T-helper 9 cell (primary cell): ENCODE results near the gene GBGT1.
A peak's percentile ranks its signal among the peaks of the same experiment; 100 is the strongest.

ENCODE experiments used
- DNase-seq: peaks from one replicate; pipeline ENCODE4 v3.0.0-alpha.2; 2020

GBGT1 gene

DNA sequence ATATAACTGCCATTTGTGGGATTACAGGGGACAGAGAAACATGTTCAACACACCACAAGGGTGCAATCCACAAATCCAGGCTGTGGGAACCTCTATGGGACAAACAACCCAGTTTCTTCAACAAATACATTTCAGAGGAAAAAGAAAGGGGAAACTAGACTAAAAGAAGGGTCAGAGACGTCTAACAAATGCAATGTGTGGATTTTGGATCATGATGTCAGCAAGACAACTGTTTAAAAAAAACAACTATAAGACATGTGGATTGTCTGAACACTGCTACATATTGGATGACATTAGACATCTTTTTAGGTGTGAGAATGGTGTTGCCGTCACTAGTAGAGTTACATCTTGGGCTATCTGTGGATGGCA is 38.8 kb downstream of the GBGT1 start:
- DNase-seq = no peak

DNA sequence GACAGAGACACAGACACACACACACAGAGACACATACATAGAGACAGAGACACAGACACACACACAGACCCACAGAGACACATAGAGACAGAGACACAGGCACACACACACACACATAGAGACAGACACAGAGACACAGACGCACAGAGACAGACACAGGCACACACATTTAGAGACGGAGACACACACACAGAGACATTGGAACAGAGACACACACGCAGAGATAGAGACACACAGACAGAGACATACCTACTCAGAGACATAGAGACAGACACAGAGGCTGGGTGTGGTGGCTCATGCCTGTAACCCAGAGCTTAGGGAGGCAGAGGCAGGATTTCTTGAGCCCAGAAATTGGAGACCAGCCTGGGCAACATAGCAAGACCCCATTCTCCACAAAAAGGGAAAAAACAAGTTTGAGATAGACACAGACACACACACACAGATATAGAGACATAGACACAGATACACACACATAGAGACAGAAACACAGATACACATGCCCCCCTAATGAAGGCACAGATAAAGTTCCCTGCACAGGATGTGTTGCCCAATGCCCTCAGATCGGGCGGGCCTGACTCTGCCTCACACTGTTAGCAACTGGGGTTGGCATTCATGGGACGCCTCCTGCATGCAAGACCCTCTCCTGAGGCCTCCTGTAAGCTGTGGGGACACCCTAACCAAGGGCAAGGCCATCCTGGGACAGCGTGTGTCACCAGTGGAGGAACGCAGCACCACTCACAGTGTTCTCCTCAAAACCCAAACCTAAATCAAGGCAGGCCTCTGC is 39.4 kb downstream of the GBGT1 start:
- DNase-seq = no peak

DNA sequence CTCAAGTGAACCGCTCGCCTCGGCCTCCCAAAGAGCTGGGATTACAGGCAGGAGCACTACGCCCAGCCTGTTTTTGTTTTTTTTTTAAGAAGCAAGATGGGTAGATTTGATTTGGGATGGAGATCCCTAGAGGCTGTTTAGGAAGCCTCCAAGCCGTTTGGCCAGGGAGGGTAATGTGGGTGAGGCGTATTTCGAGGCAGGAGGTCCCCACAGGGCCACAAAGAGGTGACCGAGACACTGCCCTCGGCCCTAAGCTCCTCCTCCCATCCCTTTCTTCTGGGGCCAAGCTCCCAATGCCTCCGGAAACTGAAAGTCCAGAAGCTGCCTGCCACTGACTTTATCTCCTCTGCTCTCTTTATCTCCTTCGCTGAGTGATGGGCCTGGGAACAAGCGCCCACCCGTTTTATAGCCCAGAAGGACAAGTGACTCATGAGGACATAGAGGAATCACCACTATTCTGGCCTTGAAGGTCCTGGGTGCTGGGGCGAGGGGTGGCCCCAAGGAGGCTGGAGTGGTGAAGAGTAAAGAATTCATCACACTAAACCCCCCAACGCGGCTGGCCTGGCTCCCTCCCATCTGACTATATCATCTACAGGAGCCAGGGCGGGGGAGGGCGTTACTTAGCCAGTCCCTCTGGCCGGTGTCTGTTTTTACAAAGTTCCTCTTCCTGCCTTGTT is 40.6 kb downstream of the GBGT1 start:
- no peak for DNase-seq

DNA sequence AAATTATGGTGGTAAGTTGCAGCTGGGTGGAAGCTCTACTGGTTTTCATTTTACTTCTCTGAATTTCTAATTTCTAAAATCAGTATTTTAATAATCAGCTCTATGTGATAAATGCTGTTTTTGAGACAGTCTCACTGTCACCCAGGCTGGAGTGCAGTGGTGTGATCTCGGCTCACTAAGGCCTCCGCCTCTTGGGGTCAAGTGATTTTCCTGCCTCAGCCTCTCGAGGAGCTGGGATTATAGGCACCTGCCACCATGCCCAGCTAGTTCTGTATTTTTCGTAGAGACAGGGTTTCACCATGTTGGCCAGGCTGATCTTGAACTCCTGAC is 41.1 kb downstream of the GBGT1 start:
- no peak for DNase-seq

DNA sequence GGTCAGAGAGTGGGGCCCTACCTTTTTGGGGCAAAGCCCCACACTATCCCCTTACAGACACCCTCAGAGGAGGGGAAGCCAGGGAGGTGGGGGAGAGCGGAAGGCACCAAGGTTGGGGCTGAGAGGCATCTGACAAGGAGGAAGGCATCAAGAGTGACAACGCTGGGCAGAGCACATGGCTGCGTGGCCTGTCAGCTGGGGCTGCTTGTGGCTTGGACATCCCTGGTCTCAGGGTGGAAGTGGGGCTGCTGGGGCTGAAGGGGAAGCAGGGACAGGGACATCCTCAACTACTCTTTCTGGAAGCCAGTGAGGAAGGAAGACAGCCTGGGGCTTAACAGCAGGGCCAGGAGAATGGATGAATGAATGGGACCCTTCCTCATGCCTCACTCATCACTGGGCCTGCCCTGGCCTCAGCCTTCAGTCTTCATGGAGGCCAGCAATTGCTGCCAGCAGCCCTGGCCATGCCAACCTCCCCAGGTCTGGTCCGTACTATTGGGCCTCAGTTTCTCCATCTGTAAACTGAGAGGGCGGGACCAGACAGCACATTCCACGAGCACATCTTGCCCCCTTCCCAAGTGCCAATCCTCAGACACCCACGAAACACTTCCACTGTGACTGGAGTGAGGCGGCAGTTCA is 41.7 kb downstream of the GBGT1 start:
- no peak for DNase-seq

DNA sequence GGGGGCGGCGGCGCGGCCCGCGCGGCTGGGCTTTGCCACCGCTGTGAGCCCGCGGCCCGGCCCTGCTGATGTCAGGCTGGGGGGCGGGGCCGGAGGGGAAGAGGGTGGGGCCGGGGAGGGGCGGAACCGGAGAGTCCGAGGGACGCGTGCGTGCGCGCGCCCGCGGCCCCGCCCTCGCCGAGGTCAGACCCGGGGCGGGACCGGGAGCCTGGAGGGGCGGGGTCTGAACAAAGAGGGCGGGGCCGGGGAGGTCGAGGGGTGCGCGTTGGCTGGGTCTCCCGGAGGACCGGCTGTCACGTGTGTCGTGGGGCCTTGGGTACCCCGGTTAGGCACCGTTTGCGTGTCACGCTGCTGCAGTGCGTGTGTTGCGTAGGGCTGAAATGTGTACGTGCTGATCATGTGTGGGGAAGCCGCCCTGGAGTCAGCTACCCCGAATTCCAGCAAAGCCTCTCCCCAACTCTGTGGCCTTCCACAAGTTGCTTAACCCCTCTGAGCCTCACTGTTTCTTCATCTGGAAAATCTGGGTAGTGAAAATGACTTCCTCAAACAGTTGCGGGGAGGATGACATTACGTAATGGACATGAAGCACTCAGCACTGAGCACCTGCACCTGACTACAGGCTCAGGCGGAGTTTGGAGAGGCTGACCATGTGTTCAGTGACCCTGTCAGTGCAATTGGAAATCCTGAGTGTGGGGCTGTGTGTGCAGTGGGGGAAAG is 42.4 kb downstream of the GBGT1 start, which contains the start of gene RALGDS:
TSS of gene RALGDS (minus strand) at position 43 of the 717 bp plus-strand sequence. CDS start 86 bp downstream, outside the sequence.
- DNase-seq = peak; percentile 96

DNA sequence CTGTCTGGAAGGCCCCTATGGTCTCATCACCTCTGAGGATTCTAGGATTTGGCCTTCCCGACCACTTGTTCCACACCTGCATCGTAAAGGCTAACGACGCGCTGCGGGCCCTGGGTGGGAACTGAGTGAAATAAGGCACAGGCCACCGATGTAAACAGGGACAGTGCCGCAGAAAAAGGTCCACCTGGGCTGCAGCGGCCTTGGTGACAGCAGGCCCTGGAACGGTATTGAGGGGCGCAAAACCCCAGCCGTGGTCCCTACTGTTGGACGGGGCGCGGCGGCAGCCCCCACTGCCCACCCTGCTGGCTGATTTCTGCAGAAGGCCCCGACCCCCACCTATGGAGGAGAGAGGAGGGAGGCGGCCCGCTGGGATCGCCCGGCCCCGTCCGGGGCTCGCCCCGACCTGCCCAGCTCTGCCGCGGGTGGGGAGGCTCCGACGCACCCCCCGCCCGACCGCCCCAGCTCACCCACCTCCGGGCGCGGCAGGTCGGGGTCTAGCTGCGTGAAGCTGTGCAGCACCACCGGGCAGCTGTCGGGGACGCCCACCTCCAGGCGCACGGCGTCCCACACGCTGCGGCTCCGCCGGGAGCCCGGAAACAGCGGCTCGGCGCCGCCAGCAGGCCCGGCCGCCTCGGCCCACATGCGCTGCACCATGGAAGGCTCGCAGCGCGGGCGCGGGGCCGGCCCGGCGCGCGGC is 43.1 kb downstream of the GBGT1 start:
- no peak for DNase-seq

DNA sequence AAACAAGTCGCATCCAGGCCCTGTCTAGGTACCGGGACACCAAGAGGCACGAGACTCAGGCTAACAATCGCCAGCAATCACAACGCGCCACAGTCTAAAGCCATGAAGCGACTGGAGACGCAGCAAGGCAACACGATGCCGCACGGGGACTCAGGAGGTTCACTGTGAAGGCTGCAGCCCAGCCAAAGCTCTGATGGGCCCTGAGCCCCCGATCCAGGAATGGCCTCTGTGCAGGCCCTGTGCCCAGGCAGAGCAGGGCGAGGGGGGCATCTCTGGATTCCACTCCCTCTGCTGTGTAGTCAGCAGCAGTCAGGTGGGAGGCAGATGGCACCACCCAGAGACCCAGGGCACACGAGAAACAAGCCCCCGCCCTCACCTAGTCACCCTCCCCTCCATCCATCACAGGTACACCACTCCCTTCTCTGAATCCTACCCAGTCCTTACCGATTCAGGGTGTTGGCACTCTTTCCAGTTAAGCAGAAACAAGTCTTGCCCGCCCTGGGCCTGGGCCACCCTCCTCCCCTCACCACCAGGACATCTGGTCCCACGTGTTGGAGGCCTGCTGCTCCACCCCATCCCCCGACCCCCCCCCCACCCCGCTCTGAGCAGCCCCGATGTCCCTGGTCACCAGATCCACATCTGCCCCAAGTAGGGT is 43.7 kb downstream of the GBGT1 start:
- no peak for DNase-seq

DNA sequence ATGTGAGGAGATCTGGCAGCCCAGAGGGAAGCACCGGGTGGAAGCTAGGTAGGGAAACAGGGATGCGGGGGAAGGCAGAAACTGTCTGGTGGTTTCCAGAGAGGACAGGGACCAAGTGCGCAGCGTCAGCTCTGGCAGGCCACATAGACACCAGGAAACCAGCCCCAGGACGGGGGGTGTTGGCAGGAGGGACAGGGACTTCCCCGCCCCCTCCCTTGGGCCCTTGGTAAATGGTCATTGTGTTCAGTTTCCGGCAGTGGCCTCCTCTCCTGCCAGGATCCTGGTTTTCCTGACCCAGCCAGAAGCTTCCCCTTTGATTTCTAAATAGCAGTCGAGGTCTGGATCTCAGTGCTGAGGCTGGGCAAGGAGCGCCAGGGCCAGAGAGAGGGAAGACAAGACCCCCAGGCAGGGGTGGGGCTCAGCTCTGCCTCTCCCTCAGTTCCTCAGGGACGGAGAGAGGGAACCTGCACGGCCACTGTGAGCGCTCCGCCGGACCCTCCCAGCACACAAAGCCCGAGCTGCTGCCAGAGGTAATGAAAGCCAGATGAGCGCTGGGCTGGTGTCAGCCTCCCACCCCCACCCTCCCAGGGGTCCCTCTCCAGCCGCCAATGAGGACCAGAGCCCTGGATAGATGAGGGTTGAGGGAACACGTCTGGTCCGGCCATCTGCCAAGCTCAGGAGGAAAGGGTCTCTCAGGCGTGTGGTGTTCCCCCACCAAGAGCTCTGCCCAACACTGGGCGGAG is 44.4 kb downstream of the GBGT1 start:
- no peak for DNase-seq

DNA sequence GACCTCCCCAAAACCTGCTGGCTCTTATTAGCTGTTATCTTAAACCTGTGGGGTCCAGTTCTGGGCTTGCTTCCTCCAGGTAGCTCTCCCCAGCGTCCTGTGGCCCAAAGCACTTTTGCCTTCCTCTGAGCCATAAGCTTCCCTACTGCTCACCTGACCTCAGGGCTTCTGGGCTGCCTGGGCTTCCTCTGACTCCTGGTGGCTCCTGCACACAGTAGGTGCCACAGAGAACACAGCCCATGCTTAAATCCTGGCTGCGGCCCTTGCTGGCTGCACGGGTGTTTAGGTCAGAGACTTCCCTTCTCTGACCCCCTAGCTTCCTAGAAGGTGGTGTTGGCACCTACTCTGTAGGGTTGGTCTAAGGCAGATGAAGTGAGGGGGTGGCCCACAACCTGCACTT is 45.1 kb downstream of the GBGT1 start:
- no peak for DNase-seq

DNA sequence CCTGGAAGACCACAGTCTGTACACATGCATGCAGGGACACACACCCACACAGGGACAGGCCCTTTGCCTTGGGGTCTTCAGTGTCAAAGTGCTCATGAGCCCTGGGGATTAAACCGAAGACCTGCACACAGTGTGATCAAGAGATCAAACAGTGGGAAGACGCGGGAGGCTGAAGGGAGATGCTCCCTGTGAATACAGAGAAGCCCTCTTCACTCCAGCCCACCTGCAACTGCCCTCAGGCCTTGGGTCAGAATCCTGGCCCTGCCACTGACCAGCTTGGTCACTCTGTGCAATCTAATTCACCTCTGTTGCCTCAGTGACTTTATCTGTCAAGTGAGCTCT is 45.6 kb downstream of the GBGT1 start:
- DNase-seq = no peak

DNA sequence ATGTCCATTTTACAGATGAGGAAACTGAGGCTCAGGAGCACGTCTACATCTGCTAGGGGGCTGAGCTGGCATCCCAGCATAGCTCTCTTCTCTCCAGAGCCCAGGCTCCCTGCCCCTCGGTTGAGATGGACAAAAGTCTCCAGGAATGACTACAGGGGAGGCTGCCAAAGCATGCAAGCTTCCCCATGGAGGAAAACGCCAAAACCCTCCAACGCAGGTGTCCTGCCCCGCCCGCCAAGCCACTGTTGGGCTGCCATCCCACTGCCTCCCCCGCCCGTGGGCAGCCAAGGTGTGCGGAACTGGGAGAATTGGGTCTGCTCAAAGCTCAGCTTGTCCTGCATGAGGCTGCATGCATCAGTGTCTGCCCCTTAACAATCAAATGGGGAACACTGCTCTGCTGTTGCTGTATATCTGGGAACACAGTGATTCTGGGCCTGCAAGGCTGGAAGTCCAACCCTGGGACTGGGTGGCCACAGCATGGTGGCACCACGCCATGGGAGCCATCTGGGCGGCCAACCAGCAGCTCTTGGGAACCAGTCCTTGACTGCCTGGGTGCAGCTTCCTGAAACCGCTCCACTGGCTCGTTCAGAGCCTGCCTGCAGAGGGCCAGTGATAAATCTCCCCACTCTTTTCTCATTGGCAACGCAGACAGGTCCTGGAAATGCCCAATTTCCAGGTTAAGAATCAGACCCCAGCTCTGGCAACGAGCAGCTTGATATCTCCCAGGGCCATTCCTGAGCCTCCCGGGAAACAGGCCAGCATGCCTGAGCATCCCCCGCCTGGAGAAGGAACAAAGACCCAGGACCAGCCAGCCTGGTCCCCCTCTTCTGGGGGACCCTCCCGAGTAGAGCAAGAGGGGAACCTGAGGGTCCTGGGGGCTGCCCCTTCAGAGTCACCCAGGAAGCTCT is 46.2 kb downstream of the GBGT1 start:
- DNase-seq = no peak

DNA sequence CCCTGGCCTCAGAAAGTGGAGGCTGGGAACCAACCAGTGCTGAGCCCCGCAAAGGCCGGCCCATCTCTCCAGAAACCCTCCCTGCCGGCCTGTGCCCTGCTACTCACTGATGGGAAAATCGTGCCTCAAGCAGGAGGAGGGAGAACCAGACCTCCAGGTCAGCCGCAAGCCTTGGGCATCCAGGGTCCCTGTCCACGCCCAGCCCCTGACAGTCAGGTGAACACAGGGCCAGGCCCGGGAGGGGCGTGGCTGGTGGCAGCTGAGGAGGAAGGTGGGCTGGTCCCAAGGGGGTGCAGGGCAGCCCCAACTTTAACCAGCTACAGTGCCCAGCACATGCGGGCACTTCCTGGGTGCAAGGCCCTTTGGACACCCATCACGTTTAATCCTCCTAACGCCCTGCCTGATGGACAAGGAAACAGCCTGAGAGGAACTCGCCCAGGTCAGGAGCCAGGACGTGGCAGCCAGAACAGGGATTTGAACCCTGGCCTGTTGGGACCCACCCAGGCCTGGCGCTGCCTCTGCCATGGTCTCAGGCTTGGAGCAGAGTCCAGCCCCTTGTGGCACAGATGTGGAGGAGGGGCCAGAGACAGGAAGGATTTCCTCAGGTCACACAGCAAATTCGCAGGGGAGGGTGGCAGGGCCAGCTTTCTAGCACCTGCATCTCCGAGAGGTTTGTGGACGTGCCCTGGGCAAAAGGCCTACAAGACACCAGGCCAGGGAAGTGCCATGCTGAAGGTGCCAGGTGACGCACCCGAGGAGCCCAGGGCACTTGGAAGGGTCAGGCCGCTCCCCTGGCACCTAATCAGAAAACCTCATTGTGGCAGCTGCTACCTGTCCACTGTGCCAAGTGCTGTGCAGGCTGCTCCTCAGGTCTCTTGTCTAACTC is 47.1 kb downstream of the GBGT1 start:
- DNase-seq = no peak

DNA sequence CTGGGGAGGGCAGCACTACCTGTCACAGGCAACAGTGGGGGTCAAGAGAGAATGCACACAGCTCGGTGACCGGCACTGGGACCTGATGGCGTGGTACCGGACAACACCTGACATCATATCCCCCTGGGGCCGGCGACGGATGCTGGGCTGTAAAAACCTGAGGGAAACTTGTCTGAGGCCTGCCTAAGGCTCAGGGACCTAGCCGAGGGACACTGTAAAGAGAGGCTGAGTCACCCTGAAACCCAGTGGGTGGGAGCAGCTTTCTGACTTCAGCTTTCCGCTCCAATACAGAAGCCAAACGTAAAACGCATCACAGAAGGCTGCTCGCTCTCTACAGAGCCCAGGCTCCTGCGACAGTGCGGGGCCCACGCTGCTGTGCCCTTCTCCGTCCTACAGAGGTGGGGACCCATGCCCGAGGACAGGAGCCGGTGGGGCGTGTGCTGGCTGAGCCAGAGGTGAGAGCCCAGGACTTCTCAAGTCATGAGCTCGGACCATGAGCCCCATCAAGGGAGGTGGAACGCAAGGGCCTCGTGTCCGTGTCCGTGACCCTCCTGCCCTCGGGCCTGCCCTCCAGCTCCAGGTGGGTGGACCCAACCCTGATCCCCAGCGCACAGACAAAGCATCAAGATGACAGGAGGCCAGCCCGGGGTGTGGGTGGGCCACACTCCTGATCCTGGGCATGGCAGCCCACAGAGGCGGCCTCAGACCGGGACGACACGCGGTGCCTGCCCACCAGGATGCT is 47.9 kb downstream of the GBGT1 start:
- DNase-seq = no peak

DNA sequence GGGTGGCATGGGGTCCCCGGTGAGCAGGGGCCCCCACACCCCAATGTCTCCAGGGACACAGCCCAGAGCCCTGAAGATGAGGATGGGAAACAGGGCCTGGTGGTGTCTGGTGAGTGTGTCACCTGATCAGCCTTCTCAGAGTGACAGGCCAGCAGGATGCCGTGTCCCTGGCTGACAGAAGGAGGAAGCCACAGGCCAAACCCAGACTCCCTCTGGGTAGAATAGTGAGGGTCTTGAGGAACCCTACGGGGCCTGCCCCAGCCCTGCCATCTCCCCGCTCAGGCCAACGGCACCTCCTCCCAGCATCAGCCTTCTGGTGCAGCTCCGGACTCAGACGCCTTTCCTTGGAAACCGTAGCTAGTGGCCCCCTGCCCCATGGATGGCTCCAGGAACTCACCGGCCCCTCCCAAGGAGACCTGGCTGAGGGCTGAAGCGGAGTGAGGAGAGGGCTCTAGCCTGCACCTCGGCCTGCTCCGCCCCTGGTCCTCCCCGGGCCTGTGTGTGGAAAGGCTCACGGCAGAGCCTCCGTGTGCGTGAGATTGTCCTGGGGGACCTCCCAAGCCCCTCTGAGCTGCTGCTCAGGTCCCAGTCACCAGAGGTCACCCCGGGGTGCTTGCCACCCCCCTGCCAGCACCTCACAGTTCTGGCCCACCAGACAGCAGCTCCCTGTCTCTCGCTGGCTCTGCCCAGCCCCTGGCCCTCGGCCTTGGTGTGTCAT is 48.7 kb downstream of the GBGT1 start:
- no peak for DNase-seq

DNA sequence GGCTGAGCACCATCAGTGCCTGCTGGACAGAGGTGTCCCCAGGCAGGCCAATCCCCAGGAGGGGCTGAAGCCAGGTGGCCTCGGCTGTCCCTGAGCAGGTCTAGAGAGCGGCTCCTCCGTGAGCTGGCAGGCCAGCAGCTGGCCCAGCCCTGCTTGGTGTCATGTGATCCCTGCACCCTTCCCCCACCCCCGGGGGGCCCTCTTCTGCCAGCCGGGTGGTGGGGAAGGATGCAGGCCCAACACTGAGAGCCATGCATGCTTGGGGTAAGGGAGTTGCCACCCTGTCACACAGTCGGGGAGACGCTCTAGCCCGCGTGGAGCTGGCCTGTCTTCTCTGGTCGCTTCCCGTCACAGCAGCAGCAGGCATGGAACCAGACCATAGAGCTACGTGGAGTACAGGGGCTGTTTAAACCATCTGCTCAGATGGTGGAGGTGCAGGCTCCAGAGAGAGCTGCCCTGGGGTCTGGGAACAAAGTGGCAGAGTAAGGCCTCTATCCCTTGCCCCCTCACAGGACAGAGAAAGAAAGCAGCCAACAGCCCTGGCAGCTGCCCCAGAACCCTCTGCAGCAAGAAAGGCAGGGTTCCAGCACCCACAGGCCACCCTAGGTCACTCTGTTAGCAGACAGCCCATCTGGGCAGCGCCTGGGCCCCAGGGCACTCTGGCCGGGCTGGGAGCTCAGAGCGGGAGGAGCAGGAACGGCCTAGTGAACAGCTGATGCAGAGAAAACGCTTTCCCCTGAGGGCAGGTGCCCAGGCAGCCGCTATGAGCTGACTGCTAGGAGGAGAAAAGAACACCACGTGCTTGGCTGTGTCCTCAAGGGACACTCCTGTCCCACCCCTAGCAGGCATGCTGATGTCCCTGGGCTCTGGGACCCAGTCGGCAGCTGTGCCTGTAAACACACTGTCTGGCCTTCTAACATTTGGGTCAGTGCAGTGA is 49.5 kb downstream of the GBGT1 start:
- DNase-seq = no peak
